Uterus (tissue), 4 donors: ENCODE data around the gene CDH24. TPM values are rescaled to one million over a fixed set of nuclear protein-coding genes. Genes with fewer than 3 reads are reported as not detected.

Source experiments
- DNase-seq, 2 donors: peaks; one replicate each; pipeline ENCODE4 v3.0.0-alpha.2; 2019 to 2020
- H3K27ac ChIP-seq, 2 donors: fragments of 200-600 bp; sonication (generic); 1 replicate in 1 of 2; 2 replicates in 1 of 2; pipeline ENCODE4 v1.5.1; 2016 to 2018
- H3K27me3 ChIP-seq, 2 donors: fragments of 200-600 bp; sonication (generic); one replicate each; pipeline ENCODE4 v1.5.1; 2018 to 2019; ENCODE audit warnings: control low read depth in 1 of 2
- H3K36me3 ChIP-seq, 2 donors: fragments of 200-600 bp; sonication (generic); one replicate each; pipeline ENCODE4 v1.5.1; 2019; ENCODE audit warnings: control low read depth in 1 of 2
- H3K4me1 ChIP-seq, 2 donors: fragments of 200-600 bp; sonication (generic); one replicate each; pipeline ENCODE4 v1.5.1; 2018 to 2019; ENCODE audit warnings: control low read depth in 1 of 2
- H3K4me3 ChIP-seq, 2 donors: fragments of 200-600 bp; sonication (generic); 1 replicate in 1 of 2; 2 replicates in 1 of 2; pipeline ENCODE4 v1.5.1; 2018 to 2019; ENCODE audit warnings: mild to moderate bottlenecking in 1 of 2
- H3K9me3 ChIP-seq, 2 donors: fragments of 200-600 bp; sonication (generic); one replicate each; pipeline ENCODE4 v1.5.1; 2019; ENCODE audit warnings: control low read depth in 1 of 2
- POLR2A ChIP-seq, 2 donors: fragments of 450-650 bp; IDR thresholded peaks; one replicate each; pipeline ENCODE4 v1.6.1; 2016; ENCODE audit warnings: antibody characterized with exemption in 2 of 2, mild to moderate bottlenecking in 1 of 2, moderate library complexity in 1 of 2
- intact Hi-C: fragments of 100-400 bp; cut with DNase I; formaldehyde crosslinking; loops from one replicate; pipeline ENCODE4 v1.15.1; 2023; ENCODE audit warnings: low total_unique reads
- total RNA-seq, 4 donors: library from RNA; depleted of rRNA in 3 of 4; stranded (reverse); fragments of >200 nt in 3 of 4; gene quantifications; one replicate each; pipeline versions ENCODE4 v1.1.0 to v1.2.4, GENCODE V29; 2014 to 2023
- TF ChIP-seq, protein P1 (sequence below), 4 experiments: fragments of 200-600 bp in 2 of 4; fragments of 450-650 bp in 2 of 4; sonication (generic) in 2 of 4; IDR thresholded peaks; one replicate each; pipeline ENCODE4 v1.5.1; 2016 to 2019; ENCODE audit warnings: antibody characterized with exemption in 4 of 4, mild to moderate bottlenecking in 2 of 4, moderate library complexity in 1 of 4
- donor health status: DM: yes; HTN: yes; CAD: no.

The CDH24 gene, protein sequence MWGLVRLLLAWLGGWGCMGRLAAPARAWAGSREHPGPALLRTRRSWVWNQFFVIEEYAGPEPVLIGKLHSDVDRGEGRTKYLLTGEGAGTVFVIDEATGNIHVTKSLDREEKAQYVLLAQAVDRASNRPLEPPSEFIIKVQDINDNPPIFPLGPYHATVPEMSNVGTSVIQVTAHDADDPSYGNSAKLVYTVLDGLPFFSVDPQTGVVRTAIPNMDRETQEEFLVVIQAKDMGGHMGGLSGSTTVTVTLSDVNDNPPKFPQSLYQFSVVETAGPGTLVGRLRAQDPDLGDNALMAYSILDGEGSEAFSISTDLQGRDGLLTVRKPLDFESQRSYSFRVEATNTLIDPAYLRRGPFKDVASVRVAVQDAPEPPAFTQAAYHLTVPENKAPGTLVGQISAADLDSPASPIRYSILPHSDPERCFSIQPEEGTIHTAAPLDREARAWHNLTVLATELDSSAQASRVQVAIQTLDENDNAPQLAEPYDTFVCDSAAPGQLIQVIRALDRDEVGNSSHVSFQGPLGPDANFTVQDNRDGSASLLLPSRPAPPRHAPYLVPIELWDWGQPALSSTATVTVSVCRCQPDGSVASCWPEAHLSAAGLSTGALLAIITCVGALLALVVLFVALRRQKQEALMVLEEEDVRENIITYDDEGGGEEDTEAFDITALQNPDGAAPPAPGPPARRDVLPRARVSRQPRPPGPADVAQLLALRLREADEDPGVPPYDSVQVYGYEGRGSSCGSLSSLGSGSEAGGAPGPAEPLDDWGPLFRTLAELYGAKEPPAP
- total RNA-seq = 10 to 100 TPM in 3 of 4 donors, 1 to 10 TPM in 1; 6.5 to 18.0 (median 13.8) TPM

DNA sequence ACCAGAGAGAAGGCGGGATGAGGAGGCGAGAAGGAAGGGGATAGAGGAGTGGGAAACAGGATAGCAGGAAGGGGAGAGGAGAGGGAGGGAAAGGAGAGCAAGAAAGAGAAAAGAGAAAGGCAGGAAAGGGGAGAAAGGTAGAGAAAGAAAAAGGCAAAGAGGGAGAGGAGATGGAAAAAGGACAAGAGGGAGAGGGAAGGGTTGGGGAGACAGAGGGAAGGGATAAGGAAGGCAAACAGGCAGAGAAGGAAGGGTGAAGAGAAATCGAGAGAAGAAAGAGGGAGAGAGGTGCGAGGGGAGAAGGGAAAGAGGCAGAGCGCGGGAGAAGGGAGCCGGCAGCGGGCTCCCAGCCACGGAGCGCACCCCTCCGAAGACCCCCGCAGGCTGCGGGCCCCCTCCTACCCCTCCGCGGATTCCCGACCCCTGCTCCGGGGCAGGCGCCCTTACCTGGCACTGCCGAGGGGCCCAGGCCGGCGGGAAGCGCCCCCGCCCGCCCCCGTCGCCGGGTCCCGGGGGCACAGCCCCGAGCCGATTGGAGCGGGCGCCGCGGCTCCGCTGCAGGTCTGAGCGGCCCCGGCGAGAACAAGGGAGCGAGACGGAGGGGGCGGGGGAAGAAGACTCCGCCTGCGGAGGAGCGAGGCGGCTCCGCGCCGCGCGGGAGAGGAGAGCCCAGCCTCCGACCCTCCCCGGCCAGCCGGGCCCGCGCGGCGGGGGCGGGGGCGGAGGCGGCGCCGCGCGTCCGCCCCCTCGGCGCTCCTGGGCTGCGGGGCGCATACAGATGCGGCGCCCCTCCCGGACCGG lies at the start of gene CDH24:
TSS of gene CDH24 (minus strand) at position 565 of the 801 bp plus-strand sequence. CDS start 1,787 bp downstream, outside the sequence.
- H3K27me3 ChIP-seq = no peaks in the 10 kb centered on the region
- intact Hi-C loops = loop anchor here (5.0 kb wide), 1 partner anchor 70 kb away; no protein-coding TSS in a partner anchor
- peak within 1 kb of the TSS; percentile 86 to 92 for H3K27ac ChIP-seq
- peak in 1 of 2 donors; percentile 60 for TF ChIP-seq POLR2A (IDR thresholded peaks at IDR 0.05)
- TF ChIP-seq, protein P1, sequence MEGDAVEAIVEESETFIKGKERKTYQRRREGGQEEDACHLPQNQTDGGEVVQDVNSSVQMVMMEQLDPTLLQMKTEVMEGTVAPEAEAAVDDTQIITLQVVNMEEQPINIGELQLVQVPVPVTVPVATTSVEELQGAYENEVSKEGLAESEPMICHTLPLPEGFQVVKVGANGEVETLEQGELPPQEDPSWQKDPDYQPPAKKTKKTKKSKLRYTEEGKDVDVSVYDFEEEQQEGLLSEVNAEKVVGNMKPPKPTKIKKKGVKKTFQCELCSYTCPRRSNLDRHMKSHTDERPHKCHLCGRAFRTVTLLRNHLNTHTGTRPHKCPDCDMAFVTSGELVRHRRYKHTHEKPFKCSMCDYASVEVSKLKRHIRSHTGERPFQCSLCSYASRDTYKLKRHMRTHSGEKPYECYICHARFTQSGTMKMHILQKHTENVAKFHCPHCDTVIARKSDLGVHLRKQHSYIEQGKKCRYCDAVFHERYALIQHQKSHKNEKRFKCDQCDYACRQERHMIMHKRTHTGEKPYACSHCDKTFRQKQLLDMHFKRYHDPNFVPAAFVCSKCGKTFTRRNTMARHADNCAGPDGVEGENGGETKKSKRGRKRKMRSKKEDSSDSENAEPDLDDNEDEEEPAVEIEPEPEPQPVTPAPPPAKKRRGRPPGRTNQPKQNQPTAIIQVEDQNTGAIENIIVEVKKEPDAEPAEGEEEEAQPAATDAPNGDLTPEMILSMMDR (IDR thresholded peaks at IDR 0.05) = no peak
- peak; percentile 78 to 82 for DNase-seq
- H3K9me3 ChIP-seq = no peaks in the 10 kb centered on the region
- H3K36me3 ChIP-seq = no peaks in the 10 kb centered on the region
- H3K4me3 ChIP-seq = peak within 1 kb of the TSS; percentile 58 to 65
- H3K4me1 ChIP-seq = no peaks in the 10 kb centered on the region

DNA sequence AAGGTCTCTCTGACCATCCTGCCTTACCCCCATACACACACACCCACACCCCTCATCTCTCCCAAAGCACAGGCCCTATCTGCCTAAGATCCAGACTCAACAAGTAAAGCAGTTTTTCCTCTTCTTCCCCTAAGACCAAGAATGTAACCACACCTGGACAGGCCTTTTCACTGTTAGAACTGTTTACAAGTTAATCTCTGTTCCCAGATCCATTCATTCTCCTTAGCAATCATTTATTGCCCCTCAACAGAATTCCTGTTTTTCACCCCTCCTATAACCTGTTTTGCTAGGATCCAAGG lies 49.4 kb upstream of the CDH24 start:
- TF ChIP-seq POLR2A (IDR thresholded peaks at IDR 0.05) = no peak
- TF ChIP-seq, protein P1 (IDR thresholded peaks at IDR 0.05) = no peak
- Histone ChIP-seq H3K4me3 (no peak overlapping the region), H3K27ac (no peak overlapping the region), H3K9me3 (no peaks in the 10 kb centered on the region), H3K4me1 (no peaks in the 10 kb centered on the region), H3K27me3 (no peaks in the 10 kb centered on the region), H3K36me3 (no peaks in the 10 kb centered on the region)
- intact Hi-C loops = no loop called here
- no peak for DNase-seq

DNA sequence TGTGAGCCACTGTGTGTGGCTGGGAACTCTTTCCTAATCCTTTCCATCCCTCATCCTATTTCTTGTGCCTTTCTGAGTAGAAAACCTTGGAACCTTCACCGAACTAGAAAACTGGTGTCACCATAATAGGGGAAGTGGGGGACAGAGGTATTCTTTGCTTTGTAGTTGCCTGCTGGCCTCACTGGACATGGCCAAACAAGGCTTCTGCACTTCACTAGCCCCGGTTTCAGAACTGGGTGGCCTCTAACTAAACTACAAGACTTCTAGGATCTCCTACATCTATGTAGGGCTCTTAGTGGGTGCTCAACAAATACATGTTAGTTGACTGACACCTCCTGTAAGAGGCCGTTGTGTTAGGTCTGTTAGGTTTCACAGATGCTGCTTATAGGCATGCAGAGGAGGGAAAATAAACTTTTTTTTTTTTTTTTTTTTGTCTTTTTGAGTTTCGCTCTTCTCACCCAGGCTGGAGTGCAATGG lies 48.1 kb upstream of the CDH24 start:
- intact Hi-C loops = no loop called here
- Histone ChIP-seq H3K36me3 (no peaks in the 10 kb centered on the region), H3K27me3 (no peaks in the 10 kb centered on the region), H3K27ac (no peak overlapping the region), H3K4me3 (no peak overlapping the region), H3K4me1 (no peaks in the 10 kb centered on the region), H3K9me3 (no peaks in the 10 kb centered on the region)
- no peak for TF ChIP-seq POLR2A (IDR thresholded peaks at IDR 0.05)
- TF ChIP-seq, protein P1 (IDR thresholded peaks at IDR 0.05) = no peak
- DNase-seq = no peak

DNA sequence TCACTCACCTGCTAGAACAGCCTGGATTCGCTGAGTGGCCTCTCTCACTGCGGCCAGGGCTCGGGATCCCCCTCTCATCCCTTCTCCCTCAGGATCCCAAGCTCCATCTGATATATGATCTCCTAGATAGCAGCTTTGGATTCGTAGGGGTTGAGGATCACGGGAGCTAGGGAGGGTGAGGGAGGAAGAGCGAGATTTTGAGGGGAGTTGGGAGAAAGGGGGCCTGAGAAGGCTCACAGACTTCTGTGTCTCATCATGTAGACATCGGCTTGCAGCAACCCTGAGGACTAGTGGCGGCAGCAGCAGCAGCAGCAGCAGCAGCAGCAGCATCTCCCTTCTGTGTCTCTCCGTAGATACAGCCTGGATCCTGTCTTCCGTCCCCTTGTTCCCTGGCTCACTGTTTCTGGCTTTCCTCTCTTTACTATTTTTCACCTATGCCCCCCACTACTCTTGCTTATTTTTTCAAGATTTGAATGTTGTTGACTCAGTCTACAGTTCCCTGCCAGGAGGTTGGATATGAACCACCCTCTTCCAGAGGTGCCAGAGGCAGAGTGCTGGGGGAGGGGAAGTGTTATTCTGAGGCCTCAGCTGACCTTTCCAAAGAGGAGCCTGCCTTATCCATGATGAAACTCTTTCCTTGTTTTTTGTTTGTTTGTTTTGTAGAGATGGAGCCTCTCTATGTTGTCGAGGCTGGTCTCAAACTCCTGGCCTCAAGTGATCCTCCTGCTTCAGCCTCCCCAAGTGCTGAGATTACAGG lies 47.4 kb upstream of the CDH24 start, which contains the start of gene CIROP:
TSS of gene CIROP (minus strand) at position 399 of the 757 bp plus-strand sequence. CDS start at position 330, 69 bp downstream.
- Histone ChIP-seq H3K36me3 (no peaks in the 10 kb centered on the region), H3K4me1 (no peaks in the 10 kb centered on the region), H3K27me3 (no peaks in the 10 kb centered on the region), H3K27ac (no peak within 1 kb of the TSS), H3K9me3 (no peaks in the 10 kb centered on the region), H3K4me3 (no peak within 1 kb of the TSS)
- no peak for TF ChIP-seq POLR2A (IDR thresholded peaks at IDR 0.05)
- TF ChIP-seq, protein P1 (IDR thresholded peaks at IDR 0.05) = no peak
- no peak for DNase-seq
- intact Hi-C loops = no loop called here
